Fibroblast of mammary gland (primary cell): ENCODE data around the gene EFCAB14.

Source experiments
- DNase-seq: peaks from one replicate; pipeline ENCODE4 v3.0.0-alpha.2; 2010; ENCODE audit warnings: low read depth
- H3K4me3 ChIP-seq: 2 replicates; pipeline ENCODE4 v1.5.1; 2011; ENCODE audit warnings: low read depth, mild to moderate bottlenecking, low read length, moderate library complexity; ENCODE audit not compliant: control insufficient read depth
- TF ChIP-seq, protein P1 (sequence below): conservative IDR thresholded peaks from 2 replicates; pipeline ENCODE4 v1.5.1; 2011; ENCODE audit warnings: low read depth, low read length, inconsistent platforms; ENCODE audit not compliant: control insufficient read depth, insufficient read depth

The EFCAB14 gene

GRCh38 chr1:46691997-46692790 lies 26.7 kb downstream of the EFCAB14 start:
- no peak for DNase-seq
- TF ChIP-seq, protein P1, sequence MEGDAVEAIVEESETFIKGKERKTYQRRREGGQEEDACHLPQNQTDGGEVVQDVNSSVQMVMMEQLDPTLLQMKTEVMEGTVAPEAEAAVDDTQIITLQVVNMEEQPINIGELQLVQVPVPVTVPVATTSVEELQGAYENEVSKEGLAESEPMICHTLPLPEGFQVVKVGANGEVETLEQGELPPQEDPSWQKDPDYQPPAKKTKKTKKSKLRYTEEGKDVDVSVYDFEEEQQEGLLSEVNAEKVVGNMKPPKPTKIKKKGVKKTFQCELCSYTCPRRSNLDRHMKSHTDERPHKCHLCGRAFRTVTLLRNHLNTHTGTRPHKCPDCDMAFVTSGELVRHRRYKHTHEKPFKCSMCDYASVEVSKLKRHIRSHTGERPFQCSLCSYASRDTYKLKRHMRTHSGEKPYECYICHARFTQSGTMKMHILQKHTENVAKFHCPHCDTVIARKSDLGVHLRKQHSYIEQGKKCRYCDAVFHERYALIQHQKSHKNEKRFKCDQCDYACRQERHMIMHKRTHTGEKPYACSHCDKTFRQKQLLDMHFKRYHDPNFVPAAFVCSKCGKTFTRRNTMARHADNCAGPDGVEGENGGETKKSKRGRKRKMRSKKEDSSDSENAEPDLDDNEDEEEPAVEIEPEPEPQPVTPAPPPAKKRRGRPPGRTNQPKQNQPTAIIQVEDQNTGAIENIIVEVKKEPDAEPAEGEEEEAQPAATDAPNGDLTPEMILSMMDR, result peak; percentile 32

GRCh38 chr1:46690931-46691421 lies 27.9 kb downstream of the EFCAB14 start:
- TF ChIP-seq, protein P1, result no peak
- no peak for DNase-seq
- no peak overlapping the region for H3K4me3 ChIP-seq

More at GRCh38 chr1:46691997-46692790, 26.7 kb downstream of the EFCAB14 start:
- H3K4me3 ChIP-seq, result no peak overlapping the region

DNA sequence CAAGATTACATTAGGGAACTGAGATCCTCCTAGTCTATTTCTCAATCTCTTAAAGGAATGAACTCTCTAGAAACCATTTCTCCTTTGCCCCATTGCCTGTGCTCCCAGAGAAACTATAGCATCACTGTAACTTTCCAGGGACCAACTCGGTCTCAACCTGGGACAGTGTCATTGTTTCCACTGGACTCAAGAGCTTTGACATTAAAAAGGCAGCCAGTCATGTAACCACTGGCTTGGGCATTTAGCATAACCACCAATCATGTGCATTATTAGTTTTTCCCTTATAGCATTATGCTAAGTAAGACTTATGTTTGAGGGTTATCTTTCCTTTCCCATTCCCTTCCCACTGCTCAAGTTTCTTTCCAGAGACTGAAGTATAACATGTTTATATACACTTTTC lies 29.0 kb downstream of the EFCAB14 start:
- H3K4me3 ChIP-seq, result no peak overlapping the region
- DNase-seq, result no peak
- TF ChIP-seq, protein P1, result no peak

DNA sequence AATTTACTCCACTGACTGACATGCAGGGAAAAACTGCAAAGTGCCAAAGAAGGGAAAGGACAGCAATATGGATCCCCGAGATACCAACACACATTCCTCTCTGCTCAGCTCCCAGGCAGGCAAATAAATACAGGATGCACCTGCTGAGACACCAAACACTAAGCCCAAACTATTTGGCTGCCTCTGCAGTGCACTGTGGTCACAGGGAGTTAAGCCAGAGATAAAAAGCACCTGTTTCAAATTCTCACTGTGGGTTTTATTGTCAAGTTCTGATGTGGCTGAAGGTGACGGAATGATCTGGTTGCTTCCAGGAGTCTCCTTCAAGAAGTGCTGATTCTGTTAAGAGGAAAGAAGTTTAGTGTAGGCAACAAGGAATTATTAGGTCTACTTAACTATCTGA lies 29.6 kb downstream of the EFCAB14 start:
- TF ChIP-seq, protein P1, result no peak
- H3K4me3 ChIP-seq, result no peak overlapping the region
- DNase-seq, result no peak

GRCh38 chr1:46687921-46688509 lies 30.9 kb downstream of the EFCAB14 start:
- TF ChIP-seq, protein P1, result no peak
- DNase-seq, result no peak
- no peak overlapping the region for H3K4me3 ChIP-seq

GRCh38 chr1:46687093-46687659 lies 31.7 kb downstream of the EFCAB14 start:
- TF ChIP-seq, protein P1, result no peak
- DNase-seq, result peak; percentile 49
- H3K4me3 ChIP-seq, result no peak overlapping the region
